Naive B cell (primary cell): ENCODE measurements around the gene ME2. TPM values are rescaled to one million over a fixed set of nuclear protein-coding genes. Genes with fewer than 3 reads are reported as not detected.
"Not testable (repeated sequence)": the region's sequence is repeated elsewhere in the genome, so short reads cannot be mapped to it uniquely, and the experiment has no call there.

Experiments
- ATAC-seq, 2 donors: fragments of 150-1000 bp; cut with Tn5 transposase; 2 replicates each; pipeline ENCODE4 v1.10.0; 2021; ENCODE audit warnings: low read depth in 2 of 2, mild to moderate bottlenecking in 2 of 2, moderate library complexity in 2 of 2
- DNase-seq: peaks from one replicate; pipeline ENCODE4 v3.0.0; 2022
- H3K27ac Mint-ChIP-seq, 6 donors: one replicate each; pipeline ENCODE4 v1.8.0; 2020 to 2022; ENCODE audit warnings: mild to moderate bottlenecking in 6 of 6, mixed read lengths in 6 of 6, moderate library complexity in 5 of 6, inconsistent platforms in 2 of 6
- H3K27me3 Mint-ChIP-seq, 3 donors: one replicate each; pipeline ENCODE4 v1.8.0; 2021 to 2022; ENCODE audit warnings: mixed read lengths in 3 of 3, mild to moderate bottlenecking in 1 of 3
- H3K36me3 Mint-ChIP-seq, 2 donors: one replicate each; pipeline ENCODE4 v1.8.0; 2020 to 2022; ENCODE audit warnings: mixed read lengths in 2 of 2, inconsistent platforms in 1 of 2, mild to moderate bottlenecking in 1 of 2
- H3K4me1 Mint-ChIP-seq, 3 donors: one replicate each; pipeline ENCODE4 v1.8.0; 2020 to 2022; ENCODE audit warnings: mixed read lengths in 3 of 3, inconsistent platforms in 1 of 3, mild to moderate bottlenecking in 1 of 3, moderate library complexity in 1 of 3
- H3K4me3 Mint-ChIP-seq, 8 donors: one replicate each; pipeline ENCODE4 v1.8.0; 2020 to 2022; ENCODE audit warnings: mild to moderate bottlenecking in 8 of 8, mixed read lengths in 8 of 8, moderate library complexity in 8 of 8, inconsistent platforms in 2 of 8
- H3K9me3 Mint-ChIP-seq, 7 donors: one replicate each; pipeline ENCODE4 v1.8.0; 2020 to 2022; ENCODE audit warnings: mixed read lengths in 7 of 7, mild to moderate bottlenecking in 5 of 7, inconsistent platforms in 2 of 7, moderate library complexity in 1 of 7
- polyA plus RNA-seq, 6 donors: library from polyadenylated mRNA; unstranded; fragments of 300-500 nt; fragmentation: Illumina TruSeq; gene quantifications; one replicate each; pipeline ENCODE4 v1.2.3, GENCODE V29; 2021; ENCODE audit warnings: low read depth in 6 of 6

The ME2 gene
- polyA plus RNA-seq, 6 donors from 2014 or later, result 50.3 to 62.4 (median 57.8) TPM

GRCh38 chr18:50869150-50869549, 9.8 kb upstream of the ME2 start:
- no peak overlapping the region for H3K4me3 Mint-ChIP-seq
- H3K9me3 Mint-ChIP-seq, result no peaks in the 10 kb centered on the region
- peak overlapping the region in 1 of 6 donors; percentile 83 for H3K27ac Mint-ChIP-seq
- DNase-seq (no peak), ATAC-seq (no peak)
- peaks cover 0 to 6% (median 0%) of the 10 kb centered on the region in 3 donors for H3K27me3 Mint-ChIP-seq
- no peaks in the 10 kb centered on the region for H3K4me1 Mint-ChIP-seq
- no peaks in the 10 kb centered on the region for H3K36me3 Mint-ChIP-seq

DNA sequence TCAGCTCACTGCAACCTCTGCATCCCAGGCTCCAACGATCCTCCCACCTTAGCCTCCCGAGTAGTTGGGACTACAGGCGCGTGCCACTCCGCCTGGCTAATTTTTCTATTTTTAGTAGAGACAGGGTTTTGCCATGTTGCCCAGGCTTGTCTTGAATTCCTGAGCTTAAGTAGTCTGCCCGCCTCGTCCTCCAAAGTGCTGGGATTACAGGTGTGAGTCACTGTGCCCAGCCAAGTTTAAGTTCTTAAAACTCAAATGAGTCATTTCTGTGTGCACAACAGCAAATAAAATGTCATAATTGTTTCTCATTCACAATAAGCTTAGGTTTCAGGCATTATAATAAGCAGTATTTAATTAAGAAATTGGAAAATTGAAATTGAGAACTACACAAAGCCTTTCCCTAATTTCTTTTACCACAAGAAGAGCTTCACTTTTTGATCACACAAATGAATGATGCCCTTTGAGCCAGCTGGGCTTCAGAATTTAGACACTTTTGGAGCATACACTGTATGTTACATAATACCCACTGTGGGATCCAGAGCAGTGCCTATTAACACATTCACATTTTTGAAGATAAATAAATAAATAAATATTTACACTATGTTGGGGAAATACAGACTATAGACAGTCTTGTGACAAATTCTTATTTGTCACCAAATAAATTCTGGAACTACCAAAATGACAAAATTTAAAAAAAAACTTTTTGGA, 8.6 kb upstream of the ME2 start:
- H3K27me3 Mint-ChIP-seq, result peaks cover 0 to 6% (median 0%) of the 10 kb centered on the region in 3 donors
- no peak for ATAC-seq

GRCh38 chr18:50871846-50872245, 7.1 kb upstream of the ME2 start:
- peak overlapping the region in 1 of 6 donors; percentile 61 for H3K27ac Mint-ChIP-seq
- peaks cover 0 to 6% (median 0%) of the 10 kb centered on the region in 3 donors for H3K27me3 Mint-ChIP-seq
- no peak for ATAC-seq
- no peaks in the 10 kb centered on the region for H3K36me3 Mint-ChIP-seq
- no peak for DNase-seq
- no peaks in the 10 kb centered on the region for H3K9me3 Mint-ChIP-seq
- no peak overlapping the region for H3K4me3 Mint-ChIP-seq
- no peaks in the 10 kb centered on the region for H3K4me1 Mint-ChIP-seq

More for the DNA sequence above, 8.6 kb upstream of the ME2 start:
- Mint-ChIP-seq H3K4me3 (no peak overlapping the region), H3K36me3 (no peaks in the 10 kb centered on the region), H3K9me3 (no peaks in the 10 kb centered on the region), H3K4me1 (no peaks in the 10 kb centered on the region), H3K27ac (no peak overlapping the region)
- no peak for DNase-seq

- DNase-seq (no peak), ATAC-seq (no peak)
- Mint-ChIP-seq H3K36me3 (no peaks in the 10 kb centered on the region), H3K27ac (peak overlapping the region in 3 of 6 donors; percentile 10 to 48 (median 28)), H3K27me3 (peaks cover 0 to 6% (median 0%) of the 10 kb centered on the region in 3 donors), H3K4me3 (peak overlapping the region in 3 of 8 donors; percentile 3 to 96 (median 25)), H3K4me1 (peaks cover 16 to 18% (median 16%) of the 10 kb centered on the region in 3 donors), H3K9me3 (no peaks in the 10 kb centered on the region)
These were observed 2.9 kb upstream of the ME2 start for GRCh38 chr18:50875966-50876536.

DNA sequence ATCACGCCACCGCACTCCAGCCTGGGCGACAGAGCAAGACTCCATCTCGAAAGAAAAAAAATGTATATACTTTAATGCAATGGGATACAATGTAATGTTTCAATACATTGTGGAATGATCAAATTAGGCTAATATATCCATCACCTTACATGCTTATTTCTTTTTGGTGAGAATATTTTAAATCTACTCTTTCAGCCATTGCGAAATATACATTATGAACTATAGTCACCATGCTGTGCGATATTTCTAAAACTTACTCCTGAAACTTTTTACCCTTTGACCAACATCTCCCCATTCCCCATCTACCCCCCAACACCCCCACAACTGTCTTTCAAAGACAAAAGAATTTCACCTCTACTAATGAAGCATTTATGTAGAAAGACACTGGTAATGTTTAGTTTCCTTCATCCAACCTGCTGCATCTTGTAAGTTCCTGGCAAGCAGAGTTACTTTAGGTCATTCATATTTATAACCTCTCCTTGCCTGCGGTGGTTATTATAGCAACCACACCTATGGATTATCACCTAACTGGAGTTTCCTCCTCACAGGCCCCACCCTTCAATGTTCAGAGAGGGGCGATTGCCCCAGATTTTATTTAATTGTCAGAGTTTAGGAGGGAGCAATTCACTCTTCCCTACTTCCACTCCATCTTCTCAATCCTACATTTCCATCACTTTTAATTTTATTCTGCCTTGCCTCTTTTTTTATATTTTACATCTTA, 1.2 kb upstream of the ME2 start:
- peak overlapping the region; percentile 18 to 99 (median 98) for H3K27ac Mint-ChIP-seq

GRCh38 chr18:50879302-50880118, 592 bp downstream of the ME2 start:
- DNase-seq, result no peak
- peaks cover 23 to 34% (median 26%) of the 10 kb centered on the region in 3 donors for H3K4me1 Mint-ChIP-seq
- H3K27ac Mint-ChIP-seq, result peak overlapping the region; percentile 94 to 98 (median 97)
- peaks cover 0 to 4% of the 10 kb centered on the region in 2 donors for H3K36me3 Mint-ChIP-seq
- peak; percentile 19 to 22 for ATAC-seq
- no peaks in the 10 kb centered on the region for H3K27me3 Mint-ChIP-seq
- peaks cover 0 to 2% (median 0%) of the 10 kb centered on the region in 7 donors for H3K9me3 Mint-ChIP-seq
- peak overlapping the region; percentile 93 to 99 (median 98) for H3K4me3 Mint-ChIP-seq

More for the DNA sequence above, 1.2 kb upstream of the ME2 start:
- ATAC-seq, result no peak
- H3K36me3 Mint-ChIP-seq, result no peaks in the 10 kb centered on the region
- H3K9me3 Mint-ChIP-seq, result no peaks in the 10 kb centered on the region
- peaks cover 16 to 19% (median 18%) of the 10 kb centered on the region in 3 donors for H3K4me1 Mint-ChIP-seq
- peak overlapping the region; percentile 94 to 99 (median 96) for H3K4me3 Mint-ChIP-seq
- H3K27me3 Mint-ChIP-seq, result peaks cover 0 to 6% (median 0%) of the 10 kb centered on the region in 3 donors
- no peak for DNase-seq

GRCh38 chr18:50880119-50880465, 1.2 kb downstream of the ME2 start:
- H3K9me3 Mint-ChIP-seq, result peaks cover 0 to 2% (median 0%) of the 10 kb centered on the region in 7 donors
- peak overlapping the region; percentile 93 to 99 (median 98) for H3K4me3 Mint-ChIP-seq
- no peak for ATAC-seq
- peak overlapping the region; percentile 94 to 98 (median 97) for H3K27ac Mint-ChIP-seq
- no peak for DNase-seq
- peaks cover 0 to 4% of the 10 kb centered on the region in 2 donors for H3K36me3 Mint-ChIP-seq
- no peaks in the 10 kb centered on the region for H3K27me3 Mint-ChIP-seq
- peaks cover 23 to 40% (median 26%) of the 10 kb centered on the region in 3 donors for H3K4me1 Mint-ChIP-seq

DNA sequence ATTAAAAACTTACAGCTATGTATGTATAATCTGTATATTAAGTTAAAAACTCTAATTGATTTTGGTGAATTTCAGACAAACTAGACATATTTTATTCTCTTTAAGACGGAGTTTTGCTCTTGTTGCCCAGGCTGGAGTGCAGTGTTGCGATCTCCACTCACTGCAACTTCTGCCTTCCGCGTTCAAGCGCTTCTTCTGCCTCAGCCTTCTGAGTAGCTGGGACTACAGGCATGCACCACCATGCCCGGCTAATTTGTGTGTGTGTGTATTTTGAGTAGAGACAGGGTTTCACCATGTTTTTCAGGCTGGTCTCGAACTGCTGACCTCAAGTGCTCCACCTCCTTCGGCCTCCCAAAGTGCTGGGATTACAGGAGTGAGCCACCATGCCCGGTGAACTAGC, 2.0 kb downstream of the ME2 start:
- not testable (repeated sequence) for H3K9me3 Mint-ChIP-seq, DNase-seq, H3K36me3 Mint-ChIP-seq, ATAC-seq, H3K27ac Mint-ChIP-seq, H3K27me3 Mint-ChIP-seq
- H3K4me3 Mint-ChIP-seq, result peak overlapping the region in 2 of 8 donors; percentile 15 to 16
- peaks cover 23 to 40% (median 26%) of the 10 kb centered on the region in 3 donors for H3K4me1 Mint-ChIP-seq

GRCh38 chr18:50886929-50887328, 8.0 kb downstream of the ME2 start:
- no peak for DNase-seq
- Mint-ChIP-seq H3K9me3 (peaks cover 0 to 17% (median 9%) of the 10 kb centered on the region in 7 donors), H3K27ac (peak overlapping the region in 1 of 6 donors; percentile 90), H3K36me3 (peaks cover 4 to 10% of the 10 kb centered on the region in 2 donors), H3K4me3 (no peak overlapping the region), H3K27me3 (no peaks in the 10 kb centered on the region), H3K4me1 (peaks cover 10 to 24% (median 10%) of the 10 kb centered on the region in 3 donors)
- no peak for ATAC-seq

DNA sequence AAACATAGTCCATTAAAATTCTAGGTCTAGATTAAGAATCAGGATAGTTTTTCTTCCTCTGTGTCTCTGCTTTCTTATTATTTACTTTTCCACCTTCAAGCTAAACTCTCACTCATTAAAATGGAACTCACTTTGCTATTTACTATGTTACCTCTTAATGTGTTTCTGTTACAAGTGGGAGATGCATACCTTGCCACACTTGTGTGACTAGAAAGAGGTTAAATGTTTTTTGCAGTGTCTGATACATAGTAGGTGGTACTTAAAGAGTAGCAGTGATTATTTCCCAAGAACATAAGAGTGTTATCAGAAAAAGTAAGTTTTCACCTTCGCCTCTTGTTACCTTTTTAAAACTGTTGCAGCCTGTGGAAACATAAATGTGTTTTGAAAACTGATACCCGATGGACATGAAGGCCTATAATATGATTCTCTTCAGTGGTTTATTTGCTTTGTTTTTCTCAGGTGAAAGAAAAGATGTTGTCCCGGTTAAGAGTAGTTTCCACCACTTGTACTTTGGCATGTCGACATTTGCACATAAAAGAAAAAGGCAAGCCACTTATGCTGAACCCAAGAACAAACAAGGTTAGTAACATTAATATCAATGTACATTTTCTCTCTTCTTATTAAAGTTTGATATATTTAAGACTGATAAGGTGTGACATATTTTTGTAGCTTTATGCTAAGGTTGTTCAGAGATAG, 16.6 kb downstream of the ME2 start:
- no peaks in the 10 kb centered on the region for H3K27me3 Mint-ChIP-seq
- no peak overlapping the region for H3K4me3 Mint-ChIP-seq
- H3K27ac Mint-ChIP-seq, result peak overlapping the region in 1 of 6 donors; percentile 10
- peaks cover 3 to 12% (median 9%) of the 10 kb centered on the region in 3 donors for H3K4me1 Mint-ChIP-seq
- H3K36me3 Mint-ChIP-seq, result peaks cover 25 to 27% of the 10 kb centered on the region in 2 donors
- peaks cover 0 to 9% (median 4%) of the 10 kb centered on the region in 7 donors for H3K9me3 Mint-ChIP-seq
- ATAC-seq (no peak), DNase-seq (no peak)

- H3K9me3 Mint-ChIP-seq, result peaks cover 0 to 5% (median under 1%) of the 10 kb centered on the region in 7 donors
- H3K36me3 Mint-ChIP-seq, result peaks cover 26 to 30% of the 10 kb centered on the region in 2 donors
- H3K27me3 Mint-ChIP-seq, result no peaks in the 10 kb centered on the region
- H3K4me3 Mint-ChIP-seq, result no peak overlapping the region
- DNase-seq, result no peak
- H3K27ac Mint-ChIP-seq, result peak overlapping the region in 2 of 6 donors; percentile 73 to 75
- ATAC-seq, result no peak
- peaks cover 3 to 12% (median 12%) of the 10 kb centered on the region in 3 donors for H3K4me1 Mint-ChIP-seq
These were observed 17.2 kb downstream of the ME2 start for GRCh38 chr18:50896093-50896492.

GRCh38 chr18:50898919-50899318, 20.0 kb downstream of the ME2 start:
- Mint-ChIP-seq H3K4me3 (no peak overlapping the region), H3K36me3 (peaks cover 36 to 38% of the 10 kb centered on the region in 2 donors), H3K27ac (peak overlapping the region in 2 of 6 donors; percentile 36 to 69), H3K9me3 (peaks cover 0 to 5% (median 2%) of the 10 kb centered on the region in 7 donors), H3K27me3 (no peaks in the 10 kb centered on the region), H3K4me1 (peaks cover 7 to 12% (median 12%) of the 10 kb centered on the region in 3 donors)
- DNase-seq (no peak), ATAC-seq (no peak)
